DMS 273 (cell line): ENCODE results near the gene ARFGAP1.

Experiments
- DNase-seq: peaks from one replicate; lab custom pipeline; 2025; ENCODE audit not compliant: unreplicated experiment; lab: John Stamatoyannopoulos, UW

Gene ARFGAP1

DNA sequence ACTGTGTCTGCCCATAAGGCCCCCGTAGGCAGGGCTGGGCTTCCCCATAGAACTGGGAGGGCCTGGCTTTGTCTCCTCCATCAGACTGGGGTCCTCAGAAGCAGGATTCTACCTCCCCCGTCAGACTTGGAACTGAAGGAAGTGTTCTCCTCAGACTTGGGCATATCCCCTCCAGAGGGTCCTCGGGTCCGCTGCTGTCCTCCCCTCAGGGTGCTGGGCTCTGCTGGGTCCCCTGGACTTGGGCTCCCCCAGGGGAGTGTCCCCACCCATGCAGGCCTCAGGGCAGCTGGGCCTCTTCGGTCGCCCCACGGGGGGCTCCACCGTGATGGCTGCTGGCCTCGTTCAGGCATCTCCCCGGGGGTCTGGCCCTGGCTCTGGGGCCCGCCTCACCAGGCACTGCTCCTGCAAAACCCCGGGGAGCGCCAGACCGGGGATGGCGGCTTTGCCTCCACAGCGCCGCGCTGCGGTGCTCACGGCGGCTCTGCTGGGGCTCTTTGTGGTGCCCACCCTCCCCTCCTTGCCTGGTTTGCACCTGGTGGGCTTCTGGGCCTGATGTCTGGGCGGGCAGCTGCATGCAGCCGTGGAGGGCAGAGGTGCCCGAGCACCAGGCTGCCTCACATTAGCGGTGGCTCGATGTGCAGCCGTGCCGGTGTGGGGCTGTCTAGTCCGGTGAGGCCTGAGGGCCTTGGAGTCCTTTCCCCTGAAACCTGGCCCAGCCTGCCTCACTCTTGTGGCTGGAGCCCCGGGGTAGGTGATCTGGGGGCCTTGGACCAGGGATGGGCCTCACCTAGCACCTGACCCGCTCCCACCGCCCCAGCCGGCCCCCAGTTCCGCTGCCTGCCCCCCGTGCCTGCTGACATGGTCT is 34.3 kb downstream of the ARFGAP1 start:
- no peak for DNase-seq

DNA sequence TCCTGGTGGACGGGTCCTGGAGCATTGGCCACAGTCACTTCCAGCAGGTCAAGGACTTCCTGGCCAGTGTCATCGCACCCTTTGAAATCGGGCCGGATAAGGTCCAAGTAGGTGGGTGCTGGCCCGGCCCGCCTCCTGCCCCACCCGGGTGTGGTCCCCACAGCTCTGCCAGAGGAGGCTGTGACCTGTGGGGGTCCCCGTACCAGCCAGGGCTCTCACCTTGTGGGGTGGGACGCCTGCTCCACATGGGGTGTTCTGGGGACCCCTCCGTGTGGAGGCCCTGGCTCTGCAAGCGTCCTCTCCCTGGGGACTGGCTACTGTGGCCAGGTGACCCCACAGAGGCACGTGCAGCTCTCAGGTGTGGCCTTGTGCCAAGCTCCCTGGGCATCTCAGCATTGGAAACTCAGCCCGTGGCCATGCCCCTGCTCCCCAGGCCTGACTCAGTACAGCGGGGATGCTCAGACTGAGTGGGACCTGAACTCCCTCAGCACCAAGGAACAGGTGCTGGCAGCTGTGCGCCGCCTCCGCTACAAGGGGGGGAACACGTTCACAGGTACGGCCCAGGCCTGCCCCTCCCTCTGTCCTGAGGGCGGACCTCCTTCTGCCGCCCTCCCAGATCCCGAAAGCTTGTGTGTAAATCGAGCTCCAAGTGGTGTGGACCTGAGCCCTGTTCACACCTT is 35.1 kb downstream of the ARFGAP1 start:
- DNase-seq = no peak

DNA sequence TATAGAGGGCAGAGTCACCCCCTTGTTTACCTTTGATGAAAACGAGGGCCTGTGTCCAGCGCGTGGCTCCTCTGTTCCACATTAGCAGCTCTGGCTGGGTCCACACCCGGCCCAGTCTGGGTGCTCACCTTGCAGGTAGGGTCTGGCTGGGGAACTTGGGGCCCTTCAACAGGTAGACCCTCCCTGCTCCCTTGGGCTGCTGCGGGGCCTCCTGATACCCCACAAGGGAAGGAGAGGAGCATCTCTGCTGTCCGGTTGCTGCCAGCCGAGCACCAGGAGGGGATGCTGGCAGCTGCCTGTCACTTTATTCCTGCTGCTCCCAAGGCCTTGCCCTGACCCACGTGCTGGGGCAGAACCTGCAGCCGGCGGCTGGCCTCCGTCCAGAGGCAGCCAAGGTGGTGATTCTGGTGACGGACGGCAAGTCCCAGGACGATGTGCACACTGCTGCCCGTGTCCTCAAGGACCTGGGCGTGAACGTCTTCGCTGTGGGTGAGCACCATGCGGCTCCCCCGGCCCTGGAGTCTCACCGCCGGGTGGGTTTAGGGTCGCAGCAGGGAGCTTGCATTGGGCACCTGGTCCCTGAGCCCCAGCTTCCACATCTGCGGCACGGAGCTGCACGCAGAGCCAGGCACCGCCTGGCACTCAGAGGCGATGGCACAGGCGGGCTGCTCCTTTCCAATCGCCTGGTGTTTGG is 35.8 kb downstream of the ARFGAP1 start:
- DNase-seq = peak; percentile 47

DNA sequence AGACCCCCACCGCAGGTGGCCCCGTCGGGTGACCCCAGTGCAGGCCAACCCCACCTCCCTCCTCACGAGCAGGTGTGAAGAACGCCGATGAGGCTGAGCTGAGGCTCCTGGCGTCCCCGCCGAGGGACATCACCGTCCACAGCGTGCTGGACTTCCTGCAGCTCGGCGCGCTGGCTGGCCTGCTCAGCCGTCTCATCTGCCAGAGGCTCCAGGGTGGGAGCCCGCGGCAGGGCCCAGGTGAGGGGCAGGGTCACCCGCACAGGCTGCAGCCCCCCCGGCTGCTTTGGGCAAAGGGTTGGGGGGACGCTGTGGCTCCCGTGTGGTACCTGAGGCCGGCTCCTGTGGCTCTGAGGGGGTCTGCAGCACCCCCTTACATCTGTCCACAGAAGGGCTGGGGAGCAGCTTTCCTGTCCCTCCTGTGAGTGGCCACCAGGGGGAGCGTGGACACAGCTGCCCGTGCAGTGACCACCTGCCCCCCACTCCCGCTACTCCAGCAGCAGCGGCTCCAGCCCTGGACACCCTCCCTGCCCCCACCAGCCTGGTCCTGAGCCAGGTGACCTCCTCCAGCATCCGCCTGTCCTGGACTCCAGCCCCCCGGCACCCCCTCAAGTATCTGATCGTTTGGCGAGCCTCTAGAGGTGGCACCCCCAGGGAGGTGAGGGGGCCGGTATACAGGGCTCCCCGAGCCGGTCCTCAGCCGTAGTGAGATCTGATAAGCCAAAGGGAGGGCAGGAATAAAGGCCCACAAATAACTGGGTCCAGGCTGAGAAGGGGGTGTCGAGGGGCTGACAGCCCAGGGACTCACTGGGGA is 36.9 kb downstream of the ARFGAP1 start:
- DNase-seq = peak; percentile 64

DNA sequence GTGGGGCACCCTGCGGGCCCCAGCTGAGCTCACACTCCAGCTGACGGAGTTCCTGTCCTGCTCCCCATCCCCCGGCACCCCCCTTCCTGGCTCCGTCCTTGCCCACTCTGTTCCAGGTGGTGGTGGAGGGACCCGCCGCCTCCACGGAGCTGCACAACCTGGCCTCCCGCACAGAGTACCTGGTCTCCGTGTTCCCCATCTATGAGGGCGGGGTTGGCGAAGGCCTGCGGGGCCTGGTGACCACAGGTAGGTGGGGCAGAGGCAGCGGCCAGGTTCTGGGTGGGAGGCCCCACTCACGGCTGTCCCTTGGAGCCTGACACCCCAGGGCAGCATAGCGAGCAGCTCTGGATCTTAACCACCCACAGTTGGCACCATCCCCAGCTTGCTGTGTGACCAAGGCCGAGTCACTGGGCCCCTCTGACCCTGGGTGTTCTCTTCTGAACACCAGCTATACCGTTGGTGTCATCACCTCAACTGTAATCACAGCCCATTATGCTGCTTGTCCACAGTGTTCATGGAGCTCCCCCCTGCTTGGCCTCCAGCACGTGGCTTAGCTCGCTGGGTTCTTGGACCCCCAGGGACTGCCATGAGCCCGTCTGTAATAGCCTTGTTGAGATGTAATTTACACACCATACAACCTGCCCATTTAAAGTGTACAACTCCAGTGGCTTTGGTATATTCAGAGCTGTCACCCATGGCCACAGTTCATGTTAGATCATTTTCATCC is 37.8 kb downstream of the ARFGAP1 start:
- no peak for DNase-seq

DNA sequence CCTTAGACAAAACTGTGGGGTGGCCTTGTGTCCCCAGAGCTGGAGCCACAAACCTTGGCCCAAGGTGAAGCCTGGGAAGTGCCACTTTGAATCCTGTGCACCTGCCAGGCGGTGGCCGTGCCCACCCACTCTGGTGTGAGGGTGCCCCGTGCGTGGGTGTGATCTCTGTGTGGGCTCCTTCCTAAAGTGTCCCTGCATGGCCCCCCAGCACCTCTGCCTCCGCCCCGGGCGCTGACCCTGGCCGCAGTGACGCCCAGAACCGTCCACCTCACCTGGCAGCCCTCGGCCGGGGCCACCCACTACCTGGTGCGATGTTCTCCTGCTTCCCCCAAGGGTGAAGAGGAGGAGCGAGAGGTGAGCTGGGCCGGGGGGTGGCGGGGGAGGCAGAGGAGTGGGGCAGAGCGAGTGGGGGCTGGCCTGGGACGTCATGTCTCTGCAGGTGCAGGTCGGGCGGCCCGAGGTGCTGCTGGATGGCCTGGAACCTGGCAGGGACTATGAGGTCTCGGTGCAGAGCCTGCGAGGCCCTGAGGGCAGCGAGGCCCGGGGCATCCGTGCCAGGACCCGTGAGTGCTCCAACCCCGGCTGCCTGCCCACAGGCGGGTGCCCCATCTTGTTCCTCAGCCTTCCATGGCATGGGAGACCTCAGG is 38.7 kb downstream of the ARFGAP1 start:
- DNase-seq = no peak

DNA sequence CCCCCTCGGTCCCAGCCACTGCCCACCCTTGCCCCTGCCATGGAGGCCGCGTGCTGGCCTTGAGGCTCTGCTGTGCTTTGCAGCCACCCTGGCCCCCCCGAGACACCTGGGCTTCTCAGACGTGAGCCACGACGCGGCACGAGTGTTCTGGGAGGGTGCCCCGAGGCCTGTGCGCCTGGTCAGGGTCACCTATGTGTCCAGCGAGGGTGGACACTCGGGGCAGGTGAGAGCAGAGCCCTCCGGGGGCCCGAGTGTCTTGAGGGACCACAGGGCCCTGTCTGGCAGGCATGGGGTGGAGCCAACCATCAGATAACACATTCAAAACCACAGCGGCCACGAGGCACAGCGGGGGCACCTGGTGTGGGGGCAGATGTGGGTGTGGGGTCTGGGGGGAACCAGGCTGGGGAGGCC is 39.2 kb downstream of the ARFGAP1 start:
- no peak for DNase-seq

DNA sequence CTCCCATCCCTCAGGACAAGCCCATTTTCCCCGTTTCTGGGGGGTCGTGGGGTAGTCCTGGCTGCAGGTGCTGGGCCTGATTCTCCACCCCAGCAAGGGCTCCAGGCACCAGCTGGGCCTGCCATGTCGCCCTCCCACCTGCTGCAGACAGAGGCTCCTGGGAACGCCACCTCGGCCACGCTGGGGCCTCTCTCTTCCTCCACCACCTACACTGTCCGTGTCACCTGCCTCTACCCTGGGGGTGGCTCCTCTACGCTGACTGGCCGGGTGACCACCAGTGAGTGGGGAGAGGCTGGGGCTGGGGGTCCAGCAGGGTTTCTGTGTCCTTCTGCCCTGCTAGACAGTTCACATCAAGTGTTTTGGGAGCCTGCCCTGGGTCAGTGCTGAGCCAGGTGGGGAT is 39.7 kb downstream of the ARFGAP1 start:
- DNase-seq = peak; percentile 43

DNA sequence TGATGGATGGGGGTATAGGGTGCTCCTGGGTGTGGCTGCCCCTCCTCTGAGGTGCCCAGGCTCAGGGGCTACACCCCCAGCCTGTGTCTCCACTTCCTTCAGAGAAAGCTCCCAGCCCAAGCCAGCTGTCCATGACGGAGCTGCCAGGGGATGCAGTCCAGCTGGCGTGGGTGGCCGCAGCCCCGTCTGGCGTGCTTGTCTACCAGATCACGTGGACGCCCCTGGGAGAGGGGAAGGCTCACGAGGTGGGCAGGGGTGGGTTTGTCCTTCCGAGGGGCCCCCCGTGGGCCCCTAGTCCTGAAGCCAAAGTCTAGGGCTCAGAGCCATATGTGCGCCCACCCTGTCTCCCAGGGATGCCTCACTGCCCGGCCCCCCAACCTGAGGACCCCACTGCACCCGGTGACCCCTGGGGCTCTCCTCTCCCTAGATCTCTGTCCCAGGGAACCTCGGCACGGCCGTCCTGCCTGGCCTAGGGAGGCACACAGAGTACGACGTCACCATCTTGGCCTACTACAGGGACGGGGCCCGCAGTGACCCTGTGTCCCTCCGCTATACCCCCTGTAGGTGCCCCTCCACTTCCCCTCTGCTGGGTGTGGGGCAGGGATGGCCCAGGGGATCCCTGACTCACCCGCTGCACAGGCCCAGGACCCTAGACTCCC is 40.2 kb downstream of the ARFGAP1 start:
- DNase-seq = peak; percentile 67

DNA sequence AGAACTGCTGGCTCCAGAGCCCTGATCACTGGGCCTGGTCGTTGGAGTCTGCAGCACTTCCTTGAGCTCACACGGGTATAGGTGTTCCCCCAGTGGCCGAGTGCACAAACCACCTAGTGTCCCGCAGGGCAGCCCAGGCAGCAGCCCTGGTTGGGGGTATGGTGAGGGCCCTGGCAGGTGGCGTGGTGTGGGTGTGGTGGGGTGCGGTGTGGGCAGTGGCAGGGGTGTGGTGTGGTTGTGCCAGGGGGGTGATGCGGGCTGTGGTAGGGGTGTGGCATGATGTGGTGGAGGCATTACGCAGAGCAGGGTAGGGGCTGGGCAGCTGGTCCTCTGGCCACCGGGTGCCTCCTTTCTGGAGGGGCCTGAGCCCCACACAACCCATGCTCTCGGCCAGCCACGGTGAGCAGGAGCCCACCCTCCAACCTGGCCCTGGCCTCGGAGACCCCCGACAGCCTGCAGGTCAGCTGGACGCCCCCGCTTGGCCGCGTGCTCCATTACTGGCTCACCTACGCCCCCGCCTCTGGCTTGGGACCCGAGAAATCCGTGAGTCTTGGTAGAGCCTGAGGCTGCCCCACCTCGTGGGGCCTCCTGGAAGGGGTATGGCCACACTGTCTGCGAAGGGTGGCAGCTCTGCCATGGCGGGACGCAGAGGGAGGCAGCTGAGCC is 40.9 kb downstream of the ARFGAP1 start:
- DNase-seq = no peak

DNA sequence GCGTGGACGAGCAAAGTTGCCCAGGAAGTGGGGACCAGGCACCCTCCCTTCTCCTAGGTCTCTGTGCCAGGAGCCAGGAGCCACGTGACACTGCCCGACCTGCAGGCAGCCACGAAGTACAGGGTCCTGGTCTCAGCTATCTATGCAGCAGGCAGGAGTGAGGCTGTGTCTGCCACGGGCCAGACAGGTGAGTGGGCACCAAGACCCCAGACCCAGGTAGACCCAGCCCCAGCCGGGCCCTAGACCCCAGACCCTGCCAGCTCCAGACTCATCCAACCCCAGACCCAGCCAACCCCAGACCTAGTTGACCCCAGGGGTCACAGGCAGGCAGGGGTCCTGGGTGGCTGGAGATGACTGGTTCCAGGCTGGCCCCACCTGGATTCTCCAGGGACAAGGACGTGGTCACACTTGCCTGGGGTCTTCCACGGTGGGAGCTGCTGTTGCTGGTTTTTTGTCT is 41.4 kb downstream of the ARFGAP1 start:
- DNase-seq = no peak

DNA sequence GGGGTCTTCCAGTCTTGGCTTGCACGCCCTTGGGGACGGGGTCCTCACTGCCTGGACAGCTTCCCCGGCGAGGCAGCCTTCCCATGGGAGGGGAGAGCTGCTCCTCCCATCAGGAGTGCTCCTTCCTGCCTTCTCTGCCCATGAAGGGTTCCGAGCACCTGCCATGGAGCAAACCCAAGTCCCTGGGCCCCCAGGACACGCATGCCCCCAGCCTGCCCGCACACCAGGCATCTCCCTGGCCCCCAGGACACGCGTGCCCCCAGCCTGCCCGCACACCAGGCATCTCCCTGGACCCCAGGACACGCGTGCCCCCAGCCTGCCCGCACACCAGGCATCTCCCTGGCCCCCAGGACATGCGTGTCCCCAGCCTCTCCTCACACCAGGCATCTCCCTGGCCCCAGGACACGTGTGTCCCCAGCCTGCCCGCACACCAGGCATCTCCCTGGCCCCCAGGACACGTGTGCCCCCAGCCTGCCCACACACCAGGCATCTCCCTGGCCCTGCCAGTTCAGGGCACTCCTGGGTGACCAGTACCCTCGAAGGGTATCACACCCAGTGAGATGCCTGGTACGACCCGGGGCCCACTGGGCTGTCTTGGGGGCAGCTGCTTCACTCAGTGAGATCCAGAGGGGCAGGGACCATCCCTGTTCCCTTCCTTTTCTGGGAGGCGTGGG is 42.1 kb downstream of the ARFGAP1 start:
- no peak for DNase-seq

DNA sequence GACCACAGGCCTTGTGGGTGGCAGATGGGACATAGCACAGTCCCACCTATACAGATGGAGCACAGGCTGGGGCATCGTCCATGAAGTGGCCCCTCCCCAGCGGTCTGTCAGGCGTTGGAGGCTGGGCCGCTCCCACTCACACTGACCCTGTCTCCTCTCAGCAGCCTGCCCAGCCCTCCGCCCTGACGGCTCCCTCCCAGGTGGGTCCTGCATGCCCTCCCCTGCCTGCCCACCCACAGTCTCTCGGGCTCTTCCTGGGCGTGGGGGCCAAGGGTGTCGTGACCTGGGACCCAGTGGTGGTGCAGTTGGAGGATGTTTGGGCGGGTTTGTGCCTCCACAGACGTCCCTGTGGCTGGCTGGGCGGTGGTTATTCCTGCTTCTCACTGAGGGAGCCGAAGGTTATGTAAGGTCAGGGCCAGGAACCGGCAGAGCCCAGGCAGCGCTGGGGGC is 42.7 kb downstream of the ARFGAP1 start:
- no peak for DNase-seq

DNA sequence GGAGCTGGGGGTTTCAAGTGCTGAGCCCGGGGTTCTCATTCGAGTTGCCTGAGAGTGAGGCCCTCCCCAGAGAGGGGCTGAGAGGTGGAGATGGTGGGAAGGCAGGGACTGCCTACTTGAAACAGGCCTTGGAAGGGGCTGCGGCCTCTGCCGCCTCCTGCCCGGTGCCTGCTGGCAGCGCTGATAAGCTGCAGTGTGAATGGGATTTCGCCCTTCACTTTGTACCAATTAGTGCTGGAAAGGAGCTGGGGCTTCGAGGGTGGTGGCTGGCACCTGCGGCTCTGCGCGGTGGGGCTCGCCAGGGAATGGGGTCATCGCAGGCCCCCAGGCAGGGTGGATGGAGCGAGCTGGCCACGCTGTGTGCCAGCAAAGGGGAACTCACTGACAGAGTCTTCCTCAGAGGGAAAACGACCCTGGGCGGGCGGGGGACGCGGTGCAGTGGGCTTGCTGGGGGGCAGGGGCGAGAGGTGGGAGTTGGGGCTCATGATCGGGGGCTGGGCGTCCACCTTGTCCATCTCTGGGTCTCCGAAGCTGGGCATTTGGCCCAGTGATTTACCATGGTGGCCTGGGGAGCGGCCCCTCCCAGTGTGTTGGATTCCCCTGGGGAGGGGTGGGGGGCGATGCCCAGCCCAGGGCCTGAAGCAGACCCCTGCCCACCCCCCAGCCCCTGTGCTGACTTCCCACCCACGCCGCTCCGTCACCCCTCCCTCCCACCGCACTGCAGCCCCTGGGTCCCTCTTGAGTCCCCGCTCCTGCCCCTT is 43.3 kb downstream of the ARFGAP1 start:
- DNase-seq = no peak

DNA sequence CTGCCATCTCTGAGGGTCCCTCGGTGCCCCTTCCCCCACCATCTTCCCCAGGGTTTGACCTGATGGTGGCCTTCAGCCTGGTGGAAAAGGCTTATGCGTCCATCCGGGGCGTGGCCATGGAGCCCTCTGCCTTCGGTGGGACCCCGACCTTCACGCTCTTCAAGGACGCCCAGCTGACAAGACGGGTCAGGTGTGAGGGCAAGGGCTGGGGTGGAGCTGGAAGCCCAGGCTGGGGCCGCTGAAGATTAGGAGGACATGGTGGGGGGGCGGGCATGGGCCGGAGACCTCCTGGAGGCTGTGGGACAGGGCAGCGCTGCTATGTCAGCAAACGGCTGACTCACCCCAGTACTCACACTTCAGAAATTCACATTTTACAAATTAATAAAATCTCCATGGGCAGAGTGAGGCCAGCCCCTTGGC is 43.9 kb downstream of the ARFGAP1 start:
- DNase-seq = no peak

DNA sequence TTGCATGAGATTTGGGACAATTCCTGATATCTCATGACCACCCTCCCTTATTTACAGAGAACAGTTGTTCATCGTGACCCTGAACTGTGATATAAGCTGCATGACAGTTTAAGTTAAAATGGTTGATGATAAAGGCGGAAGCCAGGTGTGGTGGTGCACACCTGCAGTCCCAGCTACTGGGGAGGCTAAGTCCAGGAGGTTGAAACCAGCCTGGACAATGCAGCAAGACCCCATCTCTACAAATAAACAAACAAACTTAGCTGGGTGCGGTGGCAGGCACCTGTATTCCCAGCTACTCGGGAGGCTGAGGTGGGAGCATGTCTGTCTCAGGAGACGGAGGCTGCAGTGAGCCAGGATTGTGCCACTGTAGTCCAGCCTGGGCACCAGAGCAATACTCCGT is 44.4 kb downstream of the ARFGAP1 start:
- no peak for DNase-seq

DNA sequence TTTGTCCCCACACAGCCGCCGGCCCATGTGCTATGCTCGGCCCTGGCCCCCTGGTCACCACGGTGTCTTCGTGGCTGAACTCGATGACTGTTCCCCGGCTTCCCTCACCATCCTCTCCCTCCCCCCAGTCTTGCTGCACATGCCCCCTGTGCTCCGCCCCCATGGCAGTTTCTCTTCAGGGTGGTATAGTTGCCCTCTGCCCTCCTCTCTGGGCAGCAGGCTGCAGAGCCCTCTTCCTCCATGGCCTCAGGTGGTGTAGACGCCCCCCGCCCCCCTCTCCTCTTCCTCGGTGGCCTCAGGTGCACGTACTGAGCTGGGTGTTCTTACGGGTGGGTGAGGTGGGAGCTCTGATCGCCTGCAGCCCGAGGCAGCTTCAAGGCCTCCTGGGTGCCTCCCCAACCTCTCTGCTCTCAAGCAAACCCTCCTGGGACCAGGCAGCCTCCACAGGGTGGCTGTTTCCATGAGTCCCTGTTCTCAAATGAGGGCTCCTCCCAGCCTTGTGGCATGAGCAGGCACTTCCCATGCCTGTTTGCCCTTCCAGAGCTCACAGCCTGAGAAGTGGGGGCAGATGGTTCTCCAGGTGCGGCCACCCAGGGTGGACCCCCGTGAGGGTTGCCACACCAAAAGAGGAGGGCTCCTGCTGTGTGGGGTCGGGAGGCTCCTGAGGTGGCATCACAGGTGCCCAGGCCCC is 45.1 kb downstream of the ARFGAP1 start:
- DNase-seq = no peak
